SK-N-MC (cell line): ENCODE results near the gene SP4.
A peak's percentile ranks its signal among the peaks of the same experiment; 100 is the strongest.

Source experiments
- DNase-seq: peaks from one replicate; pipeline ENCODE4 v3.0.0-alpha.2; 2011; ENCODE audit warnings: low read depth, low spot score
- H3K27ac ChIP-seq: fragments of 200-600 bp; sonication (generic); 2 replicates; pipeline ENCODE4 v1.5.1; 2016; ENCODE audit warnings: mixed run types
- H3K36me3 ChIP-seq: fragments of 200-600 bp; sonication (generic); 2 replicates; pipeline ENCODE4 v1.6.1; 2017; ENCODE audit warnings: antibody characterized with exemption, low read length, mixed read lengths; ENCODE audit not compliant: insufficient read depth
- H3K4me3 ChIP-seq: fragments of 200-600 bp; sonication (generic); 2 replicates; pipeline ENCODE4 v1.5.1; 2016
- H3K9ac ChIP-seq: fragments of 200-600 bp; sonication (generic); 2 replicates; pipeline ENCODE4 v1.8.0; 2017; ENCODE audit warnings: mixed run types, mixed read lengths; ENCODE audit not compliant: insufficient read length
- H3K9me3 ChIP-seq: fragments of 200-600 bp; sonication (generic); 2 replicates; pipeline ENCODE4 v1.6.1; 2017; ENCODE audit warnings: low read depth, mild to moderate bottlenecking, antibody characterized with exemption, low read length, moderate library complexity, mixed read lengths
- EZH2 ChIP-seq: fragments of 200-600 bp; sonication (generic); IDR thresholded peaks from one replicate; pipeline ENCODE4 v1.6.1; 2017; ENCODE audit warnings: antibody characterized with exemption
- FOXP2 ChIP-seq: optimal IDR thresholded peaks from 2 replicates; pipeline ENCODE3; 2011; ENCODE audit warnings: mild to moderate bottlenecking, moderate library complexity; ENCODE audit not compliant: insufficient read depth; ENCODE audit errors: extremely low read length, control extremely low read depth
- POLR2AphosphoS5 ChIP-seq: IDR thresholded peaks from 2 replicates; pipeline ENCODE4 v1.6.1; 2012; ENCODE audit warnings: mild to moderate bottlenecking, low read depth, low read length, borderline replicate concordance

SP4 gene

GRCh38 chr7:21413502-21413901 lies 14.4 kb upstream of the SP4 start:
- Histone ChIP-seq H3K36me3 (no peaks in the 10 kb centered on the region), H3K9ac (no peak overlapping the region), H3K9me3 (no peaks in the 10 kb centered on the region), H3K27ac (no peak overlapping the region), H3K4me3 (no peak overlapping the region)
- no peak for DNase-seq
- no peak for TF ChIP-seq EZH2
- TF ChIP-seq POLR2AphosphoS5 = no peak
- TF ChIP-seq FOXP2 = no peak

GRCh38 chr7:21414795-21415393 lies 13.0 kb upstream of the SP4 start:
- Histone ChIP-seq H3K9me3 (no peaks in the 10 kb centered on the region), H3K4me3 (no peak overlapping the region), H3K27ac (no peak overlapping the region), H3K9ac (no peak overlapping the region), H3K36me3 (no peaks in the 10 kb centered on the region)
- DNase-seq = no peak
- no peak for TF ChIP-seq EZH2
- no peak for TF ChIP-seq FOXP2
- no peak for TF ChIP-seq POLR2AphosphoS5

GRCh38 chr7:21417647-21418046 lies 10.2 kb upstream of the SP4 start:
- TF ChIP-seq FOXP2 = no peak

GRCh38 chr7:21422751-21423150 lies 5.1 kb upstream of the SP4 start:
- Histone ChIP-seq H3K9me3 (no peaks in the 10 kb centered on the region), H3K9ac (no peak overlapping the region), H3K4me3 (no peak overlapping the region), H3K36me3 (no peaks in the 10 kb centered on the region), H3K27ac (no peak overlapping the region)
- DNase-seq = no peak
- TF ChIP-seq POLR2AphosphoS5 = no peak

More at GRCh38 chr7:21417647-21418046, 10.2 kb upstream of the SP4 start:
- H3K4me3 ChIP-seq = no peak overlapping the region
- H3K9me3 ChIP-seq = no peaks in the 10 kb centered on the region
- DNase-seq = no peak
- H3K27ac ChIP-seq = no peak overlapping the region
- H3K9ac ChIP-seq = no peak overlapping the region
- no peaks in the 10 kb centered on the region for H3K36me3 ChIP-seq

- 0 out of 2 replicates have a peak, but pooled peaks cover 4% of the 10 kb centered on the region for H3K36me3 ChIP-seq
These were observed 2.6 kb upstream of the SP4 start for GRCh38 chr7:21425290-21425689.

GRCh38 chr7:21426286-21427181 lies 1.3 kb upstream of the SP4 start:
- DNase-seq = no peak
- Histone ChIP-seq H3K36me3 (0 out of 2 replicates have a peak, but pooled peaks cover 4% of the 10 kb centered on the region), H3K9me3 (no peaks in the 10 kb centered on the region), H3K4me3 (peak overlapping the region; percentile 97), H3K9ac (peak overlapping the region; percentile 47), H3K27ac (no peak overlapping the region)
- no peak for TF ChIP-seq EZH2
- TF ChIP-seq FOXP2 = no peak
- TF ChIP-seq POLR2AphosphoS5 = no peak

More at GRCh38 chr7:21425290-21425689, 2.6 kb upstream of the SP4 start:
- no peak for TF ChIP-seq POLR2AphosphoS5
- TF ChIP-seq EZH2 = no peak
- TF ChIP-seq FOXP2 = no peak
- Histone ChIP-seq H3K27ac (no peak overlapping the region), H3K4me3 (no peak overlapping the region), H3K9me3 (no peaks in the 10 kb centered on the region), H3K9ac (no peak overlapping the region)
- DNase-seq = no peak

GRCh38 chr7:21427182-21427870 lies 557 bp upstream of the SP4 start:
- Histone ChIP-seq H3K4me3 (peak overlapping the region; percentile 97), H3K27ac (peak overlapping the region; percentile 97), H3K36me3 (0 out of 2 replicates have a peak, but pooled peaks cover 4% of the 10 kb centered on the region), H3K9ac (peak overlapping the region; percentile 95), H3K9me3 (no peaks in the 10 kb centered on the region)
- DNase-seq = peak; percentile 81
- peak; percentile 79 for TF ChIP-seq POLR2AphosphoS5
- TF ChIP-seq EZH2 = no peak
- TF ChIP-seq FOXP2 = peak; percentile 89

- H3K9ac ChIP-seq = peak overlapping the region; percentile 69
- peak overlapping the region; percentile 89 for H3K27ac ChIP-seq
- DNase-seq = no peak
- 0 out of 2 replicates have a peak, but pooled peaks cover 4% of the 10 kb centered on the region for H3K36me3 ChIP-seq
- TF ChIP-seq FOXP2 (no peak), EZH2 (no peak)
- no peaks in the 10 kb centered on the region for H3K9me3 ChIP-seq
- H3K4me3 ChIP-seq = peak overlapping the region; percentile 97
These were observed 717 bp downstream of the SP4 start for GRCh38 chr7:21428659-21428941.
